Skeletal muscle tissue (tissue), 4 donors: Measurements from ENCODE around the gene RTP2. TPM values are rescaled to one million over a fixed set of nuclear protein-coding genes. Genes with fewer than 3 reads are reported as not detected.

ENCODE experiments used
- H3K27ac ChIP-seq: one replicate; pipeline ENCODE4 v1.7.0; 2013; ENCODE audit warnings: mild to moderate bottlenecking, low read depth, low read length, inconsistent platforms
- H3K27me3 ChIP-seq, 3 donors: one replicate each; pipeline ENCODE4 v1.7.0; 2013; ENCODE audit warnings: low read length in 3 of 3; ENCODE audit not compliant: control insufficient read depth in 3 of 3, insufficient read depth in 3 of 3
- H3K36me3 ChIP-seq, 3 donors: one replicate each; pipeline ENCODE4 v1.7.0; 2013; ENCODE audit warnings: low read length in 3 of 3; ENCODE audit not compliant: control insufficient read depth in 3 of 3, insufficient read depth in 3 of 3
- H3K4me1 ChIP-seq, 3 donors: one replicate each; pipeline ENCODE4 v1.7.0; 2013; ENCODE audit warnings: low read length in 3 of 3, mild to moderate bottlenecking in 3 of 3; ENCODE audit not compliant: control insufficient read depth in 3 of 3, insufficient read depth in 3 of 3
- H3K4me3 ChIP-seq, 3 donors: one replicate each; pipeline ENCODE4 v1.7.0; 2013; ENCODE audit warnings: low read length in 3 of 3
- H3K9ac ChIP-seq, 3 donors: one replicate each; pipeline ENCODE4 v1.7.0; 2013; ENCODE audit warnings: low read length in 3 of 3, mild to moderate bottlenecking in 3 of 3, moderate library complexity in 2 of 3, low read depth in 1 of 3
- H3K9me3 ChIP-seq, 3 donors: one replicate each; pipeline ENCODE4 v1.7.0; 2013; ENCODE audit warnings: low read length in 3 of 3; ENCODE audit not compliant: control insufficient read depth in 3 of 3
- total RNA-seq: library from RNA; depleted of rRNA; stranded (reverse); fragments of >200 nt; gene quantifications from one replicate; pipeline ENCODE4 v1.2.3, GENCODE V29; 2014
- donor health status: Osteomylitis.

The RTP2 gene
- total RNA-seq, 1 donor from 2014 or later = not detected

- H3K36me3 ChIP-seq = no peaks in the 10 kb centered on the region
- H3K4me3 ChIP-seq = no peak overlapping the region
- no peaks in the 10 kb centered on the region for H3K27me3 ChIP-seq
- H3K9ac ChIP-seq = no peak overlapping the region
- no peaks in the 10 kb centered on the region for H3K4me1 ChIP-seq
- no peak overlapping the region for H3K27ac ChIP-seq
- H3K9me3 ChIP-seq = no peaks in the 10 kb centered on the region
These were observed 39.4 kb downstream of the RTP2 start for GRCh38 chr3:187662848-187663409.

DNA sequence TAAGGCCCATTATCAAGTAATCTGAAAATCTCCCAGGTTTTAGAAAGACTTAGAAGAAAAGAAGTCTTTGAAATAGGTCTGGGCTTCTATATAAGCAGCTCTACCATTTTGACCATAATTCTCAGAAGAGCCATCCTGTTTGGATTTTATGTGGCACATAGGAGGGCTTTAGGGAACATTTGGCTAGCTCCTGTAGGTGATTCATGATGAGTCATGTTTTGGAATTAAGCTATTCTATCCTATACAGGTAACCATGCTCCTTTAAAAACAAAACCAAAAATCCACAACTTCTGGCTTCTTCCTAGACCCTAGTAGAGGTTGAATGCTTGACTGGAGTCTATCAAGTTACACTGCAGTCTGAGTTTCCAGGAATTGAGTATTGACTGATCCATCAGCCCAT lies 41.1 kb downstream of the RTP2 start:
- no peak overlapping the region for H3K4me3 ChIP-seq
- H3K27me3 ChIP-seq = no peaks in the 10 kb centered on the region
- H3K9ac ChIP-seq = no peak overlapping the region
- H3K27ac ChIP-seq = no peak overlapping the region
- no peaks in the 10 kb centered on the region for H3K4me1 ChIP-seq
- H3K9me3 ChIP-seq = no peaks in the 10 kb centered on the region
- no peaks in the 10 kb centered on the region for H3K36me3 ChIP-seq

DNA sequence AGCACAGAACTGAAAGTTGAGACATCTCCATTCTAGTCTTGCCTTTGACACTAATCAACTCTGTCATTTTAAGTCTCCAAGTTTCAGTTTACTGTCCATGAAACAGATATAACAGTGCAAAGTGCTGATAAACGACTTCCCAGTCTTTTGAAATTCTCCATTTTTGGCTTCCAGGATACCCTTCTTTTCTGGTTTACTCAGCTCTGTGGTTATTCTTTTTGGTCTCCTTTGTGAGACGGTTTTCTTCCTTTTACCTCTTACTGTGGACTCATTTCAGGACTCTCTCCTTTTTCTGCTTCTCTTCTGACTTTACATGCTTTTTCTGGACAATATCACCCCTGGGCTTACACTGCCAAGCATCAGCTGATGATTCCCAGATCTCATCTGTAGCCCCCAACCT lies 51.1 kb downstream of the RTP2 start:
- H3K9me3 ChIP-seq = no peaks in the 10 kb centered on the region
- H3K4me1 ChIP-seq = no peaks in the 10 kb centered on the region
- peaks cover 0 to 4% (median 0%) of the 10 kb centered on the region in 3 donors for H3K27me3 ChIP-seq
- H3K4me3 ChIP-seq = no peak overlapping the region
- H3K36me3 ChIP-seq = no peaks in the 10 kb centered on the region
- H3K9ac ChIP-seq = no peak overlapping the region
- no peak overlapping the region for H3K27ac ChIP-seq

Other genes with a start within 250 kb of the RTP2 start
- gene SST, start 32.2 kb downstream of the RTP2 start, total RNA-seq = not detected
- gene BCL6, start 42.9 kb upstream of the RTP2 start, total RNA-seq = 7.8 TPM